GM21528 (cell line): ENCODE data around the gene AP1G2.
A peak's percentile ranks its signal among the peaks of the same experiment; 100 is the strongest.

ENCODE experiments used
- ATAC-seq: cut with Tn5 transposase; IDR thresholded peaks from one replicate; pipeline ENCODE4 v1.9.1; 2021; ENCODE audit warnings: mild to moderate bottlenecking, moderate library complexity; ENCODE audit not compliant: unreplicated experiment, low FRiP score

AP1G2 gene

GRCh38 chr14:23572836-23573235 lies 5.2 kb upstream of the AP1G2 start:
- no peak for ATAC-seq

- ATAC-seq, result no peak
These were observed 4.9 kb upstream of the AP1G2 start for GRCh38 chr14:23572524-23572828.

DNA sequence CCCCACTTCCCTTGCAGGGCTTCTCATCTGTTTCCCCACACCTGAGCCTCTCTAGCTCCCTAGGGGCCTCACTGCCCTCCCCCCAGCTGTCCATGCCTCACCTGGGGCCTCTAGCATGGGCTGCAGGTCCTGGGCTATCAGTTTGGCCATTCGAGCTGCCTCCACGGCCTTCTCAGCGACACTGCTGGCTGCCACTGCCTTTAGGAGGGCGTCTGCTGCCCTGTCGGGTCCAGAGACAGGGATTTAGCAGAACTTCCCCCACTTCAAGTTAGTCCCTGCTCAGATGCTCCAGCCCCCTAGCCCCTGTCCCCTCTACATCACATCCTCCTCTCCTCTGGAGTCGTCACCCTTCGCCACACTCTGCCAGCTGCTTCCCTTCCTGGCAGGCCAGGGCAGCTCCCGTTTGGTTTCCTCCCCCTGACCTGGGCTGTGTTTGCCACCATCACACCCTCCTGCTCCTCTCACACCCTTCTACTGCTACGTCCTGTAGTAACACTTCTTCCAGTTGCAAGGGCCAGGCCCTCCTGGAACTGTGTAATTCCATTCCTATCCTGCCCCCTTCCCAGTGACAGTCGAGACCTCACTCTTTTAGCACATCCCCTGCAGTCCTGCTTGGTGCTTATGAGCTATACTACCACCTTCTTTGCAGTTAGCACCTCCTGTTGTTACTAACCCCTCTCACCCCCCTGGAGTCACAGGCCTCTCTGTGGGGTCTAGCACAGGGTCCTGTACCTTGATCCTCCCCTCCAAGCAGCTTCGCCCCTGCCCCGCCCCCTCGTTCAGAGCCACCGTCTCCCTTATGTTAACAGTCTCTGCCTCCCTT lies 4.3 kb upstream of the AP1G2 start:
- ATAC-seq, result no peak

DNA sequence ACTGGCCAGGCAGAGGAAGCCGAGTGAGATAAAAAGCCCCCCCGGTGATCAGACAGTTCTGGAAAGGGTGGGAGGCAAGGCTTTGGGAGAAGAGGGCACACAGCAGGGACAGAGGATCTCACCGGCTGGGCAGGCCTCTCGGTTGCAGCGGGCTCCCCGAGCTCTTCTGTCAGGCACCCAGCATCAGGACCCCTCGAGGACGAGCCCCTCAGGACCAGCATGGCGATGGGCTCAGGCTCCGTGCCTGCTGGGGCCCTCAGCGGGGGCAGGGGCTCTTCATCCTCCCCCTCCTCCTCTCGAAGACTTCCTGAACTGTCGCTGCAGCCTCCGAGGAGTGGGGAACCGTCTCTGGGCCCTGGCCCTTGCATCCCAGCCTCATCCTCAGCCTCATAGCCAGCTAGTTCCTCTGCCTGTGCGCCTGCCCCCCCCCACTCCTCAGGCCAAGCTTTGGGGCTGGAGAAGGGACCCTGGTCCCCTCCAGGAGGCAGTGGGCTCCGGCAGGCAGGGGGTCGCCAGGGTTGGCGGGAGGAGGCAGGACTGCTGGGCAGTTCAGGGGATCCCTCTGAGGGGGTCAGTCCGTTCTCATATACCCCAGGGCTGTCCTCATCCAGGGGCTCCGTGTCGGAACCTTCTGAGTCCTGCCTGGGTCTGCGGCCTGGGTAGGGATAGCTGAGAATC lies 3.4 kb upstream of the AP1G2 start:
- no peak for ATAC-seq

DNA sequence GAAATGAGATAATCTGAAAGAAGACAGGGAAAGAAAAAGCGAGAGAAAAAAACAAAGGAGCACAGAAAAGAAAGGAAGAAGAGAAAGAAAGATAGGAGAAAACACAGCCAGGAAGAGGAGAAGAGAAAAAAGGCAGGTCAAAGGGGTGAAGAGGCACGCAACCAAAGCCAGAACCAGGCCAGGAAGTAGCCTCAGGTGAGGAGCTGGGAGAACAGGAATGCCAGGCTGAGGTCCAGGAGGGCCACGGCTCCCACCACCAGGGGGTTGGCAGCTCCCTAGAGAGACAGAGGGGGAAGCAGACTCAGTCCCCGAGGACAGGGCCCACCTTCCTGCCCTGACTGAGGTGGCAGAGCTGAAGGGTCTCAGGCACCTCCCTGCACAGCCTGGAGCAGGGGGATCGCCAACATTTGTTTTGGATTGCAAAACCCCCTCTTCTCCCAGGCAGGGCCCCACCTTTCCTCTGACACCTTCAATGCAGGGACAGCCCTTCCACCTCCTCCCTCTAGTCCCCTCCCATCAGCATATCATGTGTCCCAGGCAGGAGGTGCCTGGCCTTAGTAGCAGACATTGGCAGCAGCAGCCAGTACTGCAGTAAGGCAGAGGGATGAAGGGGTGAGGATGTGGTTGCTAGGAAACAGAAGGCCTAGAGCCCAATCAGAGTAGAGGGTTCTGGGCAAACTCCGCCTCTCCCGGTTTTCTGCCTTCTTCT lies 2.0 kb upstream of the AP1G2 start:
- no peak for ATAC-seq

- no peak for ATAC-seq
These were observed 1.2 kb upstream of the AP1G2 start for GRCh38 chr14:23568600-23569331.

DNA sequence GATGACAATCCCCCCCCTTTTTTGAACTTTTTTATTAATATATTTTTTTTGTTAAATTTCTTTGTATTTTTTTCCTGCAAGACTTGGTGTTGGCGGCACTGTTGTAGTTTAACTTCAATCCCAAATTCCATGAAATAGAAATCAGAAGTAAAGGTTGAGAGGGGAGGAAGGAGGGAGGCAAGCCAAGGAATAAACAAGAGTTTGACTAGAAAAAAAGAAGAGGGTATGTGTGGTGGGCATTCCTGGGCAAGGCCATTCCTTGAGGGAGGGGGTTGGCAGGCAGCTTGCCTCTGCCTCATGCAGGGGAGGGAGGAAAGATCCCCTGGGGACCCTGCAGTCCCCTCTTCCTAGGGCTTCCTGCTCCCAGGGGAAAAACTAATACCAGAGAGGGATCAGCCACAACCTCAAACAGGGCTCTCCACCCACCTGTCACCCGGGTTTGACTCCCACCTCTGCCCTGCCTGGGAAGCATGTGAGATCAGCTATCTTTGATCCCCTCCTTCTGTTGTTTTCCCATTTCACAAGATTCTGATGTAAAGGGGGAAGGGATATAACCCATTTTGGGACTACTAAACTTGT lies 519 bp upstream of the AP1G2 start:
- ATAC-seq, result no peak

GRCh38 chr14:23566778-23567185 lies 809 bp downstream of the AP1G2 start:
- peak; percentile 4 for ATAC-seq

GRCh38 chr14:23566112-23566777 lies 1.3 kb downstream of the AP1G2 start:
- no peak for ATAC-seq

- ATAC-seq, result no peak
These were observed 2.0 kb downstream of the AP1G2 start for GRCh38 chr14:23565626-23566025.

DNA sequence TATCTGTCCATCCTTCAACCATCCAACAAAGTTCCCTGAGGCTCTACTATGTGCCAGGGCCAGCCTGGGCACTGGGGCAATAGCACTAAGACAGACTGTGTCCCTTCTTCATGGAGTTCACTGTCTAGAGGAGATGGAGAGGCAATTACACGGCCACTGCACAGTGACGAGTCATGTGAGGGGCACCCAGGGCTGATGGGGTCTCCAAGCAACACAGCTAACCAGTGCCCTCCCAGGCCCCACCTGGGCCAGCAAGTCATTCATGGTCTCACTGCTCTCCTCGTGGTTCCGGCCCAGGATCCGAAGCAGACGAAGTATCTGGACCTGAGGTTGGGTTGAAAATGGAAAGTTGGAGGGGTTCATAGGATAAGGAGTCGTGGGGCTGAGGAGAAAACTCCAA lies 2.7 kb downstream of the AP1G2 start:
- ATAC-seq, result no peak

- ATAC-seq, result no peak
These were observed 3.3 kb downstream of the AP1G2 start for GRCh38 chr14:23564181-23564812.

- no peak for ATAC-seq
These were observed 4.0 kb downstream of the AP1G2 start for GRCh38 chr14:23563473-23564180.

DNA sequence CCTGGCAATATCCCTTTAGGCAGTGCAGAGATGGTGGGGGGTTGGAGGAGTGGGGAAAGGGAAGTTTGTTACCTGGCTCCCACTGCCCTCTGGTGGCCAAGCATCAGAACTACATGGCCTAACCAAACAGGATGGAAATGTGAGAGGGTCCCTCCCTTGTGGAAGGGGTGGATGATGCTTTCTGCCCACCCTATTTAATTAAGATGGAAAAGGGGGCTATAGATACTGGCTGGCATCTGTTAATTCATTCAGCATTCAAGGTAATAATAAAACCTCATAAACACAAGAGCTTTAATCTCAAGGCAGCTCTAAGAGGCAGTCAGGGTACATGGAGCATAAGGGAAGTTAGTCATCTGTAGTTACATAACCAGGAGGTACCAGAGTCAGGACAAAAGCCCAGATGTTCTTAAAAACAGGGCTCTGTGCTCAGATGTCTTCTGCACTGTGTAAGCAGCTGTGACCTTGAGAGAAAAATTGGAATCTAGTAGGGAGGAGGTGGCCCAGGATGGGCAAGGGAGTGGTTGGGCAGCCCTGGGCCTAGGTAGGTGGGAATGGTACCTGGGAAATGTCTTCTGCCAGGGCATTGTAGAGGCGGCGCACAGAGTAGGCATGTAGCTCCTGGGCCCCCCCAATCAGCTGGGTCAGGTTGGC lies 4.6 kb downstream of the AP1G2 start:
- ATAC-seq, result no peak

GRCh38 chr14:23561873-23562821 lies 5.4 kb downstream of the AP1G2 start:
- no peak for ATAC-seq

DNA sequence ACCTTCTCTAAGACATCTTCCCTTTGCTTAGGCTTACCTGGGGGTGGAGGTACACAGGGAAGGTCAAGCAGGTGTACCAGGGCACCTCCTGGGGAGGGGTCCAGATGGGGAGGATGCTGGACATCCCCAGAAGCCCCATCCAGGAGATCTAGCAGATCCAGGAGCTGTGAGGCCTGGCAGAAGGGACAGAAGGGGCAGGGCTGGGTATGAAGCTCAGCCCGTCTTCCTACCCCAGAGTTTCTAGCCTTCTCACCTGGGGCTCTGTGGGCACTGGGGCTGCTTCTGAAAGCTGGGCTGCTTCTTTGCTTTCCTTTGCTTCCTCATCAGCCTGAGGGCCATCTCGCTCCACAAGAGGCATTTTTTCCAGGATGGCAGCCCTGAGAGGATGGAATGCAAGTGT lies 6.3 kb downstream of the AP1G2 start:
- no peak for ATAC-seq

DNA sequence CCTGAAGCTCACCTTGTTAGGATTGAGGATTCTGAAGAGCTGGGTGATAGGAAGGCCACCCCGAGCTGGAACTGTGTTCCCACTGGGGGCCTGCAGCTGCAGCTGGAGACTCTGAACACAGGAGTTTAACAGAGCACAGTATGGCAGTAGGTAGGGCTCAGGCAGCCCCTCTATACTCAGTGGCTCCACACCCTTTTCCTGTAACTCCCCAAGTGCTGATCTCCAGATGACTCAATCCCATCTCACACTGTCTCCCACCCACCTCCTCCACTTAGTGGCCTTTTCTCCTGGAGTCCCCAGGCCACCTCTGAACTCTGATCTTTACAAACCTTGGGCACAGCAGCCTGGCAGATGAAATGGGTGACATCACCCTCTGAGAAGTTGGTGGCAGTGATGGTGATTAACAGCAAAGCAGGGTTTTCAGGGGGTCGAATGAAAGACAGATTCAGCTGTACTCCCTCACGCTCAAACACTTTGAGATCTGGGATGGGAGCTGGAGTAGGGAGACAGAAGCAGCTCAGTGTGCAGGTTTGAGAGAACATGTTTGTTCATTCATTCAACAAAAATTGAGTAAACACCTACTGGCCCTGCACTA lies 7.6 kb downstream of the AP1G2 start:
- ATAC-seq, result no peak
